Liver (tissue), 3 donors: ENCODE results near the gene SPSB1.

Experiments used
- HNF4A ChIP-seq, 2 donors: conservative IDR thresholded peaks; 2 replicates each; pipeline ENCODE4 v1.6.1; 2016; ENCODE audit warnings: antibody characterized with exemption in 2 of 2, mild to moderate bottlenecking in 2 of 2
- JUND ChIP-seq, 2 donors: IDR thresholded peaks; 2 replicates each; pipeline ENCODE4 v1.6.1; 2016; ENCODE audit warnings: antibody characterized with exemption in 2 of 2
- RXRA ChIP-seq, 2 donors: IDR thresholded peaks; 2 replicates each; pipeline ENCODE4 v1.6.1; 2017 to 2018; ENCODE audit warnings: antibody characterized with exemption in 2 of 2, mild to moderate bottlenecking in 1 of 2
- SP1 ChIP-seq: IDR thresholded peaks from 2 replicates; pipeline ENCODE4 v1.6.1; 2018; ENCODE audit warnings: antibody characterized with exemption, mild to moderate bottlenecking
- TAF1 ChIP-seq: conservative IDR thresholded peaks from 2 replicates; pipeline ENCODE4 v1.6.1; 2016; ENCODE audit warnings: antibody characterized with exemption, mild to moderate bottlenecking
- ZBTB33 ChIP-seq: IDR thresholded peaks from 2 replicates; pipeline ENCODE4 v1.6.1; 2016; ENCODE audit warnings: antibody characterized with exemption
- TF ChIP-seq, protein P1 (sequence below): fragments of 150-350 bp; IDR thresholded peaks from 2 replicates; pipeline ENCODE4 v1.5.1; 2017; ENCODE audit warnings: improper control_type of control experiment, low read depth, low read length; ENCODE audit not compliant: missing input control
- TF ChIP-seq, protein P2 (sequence below): IDR thresholded peaks from 2 replicates; pipeline ENCODE4 v1.6.1; 2016; ENCODE audit warnings: antibody characterized with exemption
- TF ChIP-seq, protein P3 (sequence below): IDR thresholded peaks from 2 replicates; pipeline ENCODE4 v1.6.1; 2016; ENCODE audit warnings: antibody characterized with exemption
- TF ChIP-seq, protein P4 (sequence below): IDR thresholded peaks from 2 replicates; pipeline ENCODE4 v1.6.1; 2016; ENCODE audit warnings: antibody characterized with exemption, mild to moderate bottlenecking
- donor health status: healthy.
- donor health status: healthy.

- TF ChIP-seq SP1, result no peak
- TF ChIP-seq, protein P1, sequence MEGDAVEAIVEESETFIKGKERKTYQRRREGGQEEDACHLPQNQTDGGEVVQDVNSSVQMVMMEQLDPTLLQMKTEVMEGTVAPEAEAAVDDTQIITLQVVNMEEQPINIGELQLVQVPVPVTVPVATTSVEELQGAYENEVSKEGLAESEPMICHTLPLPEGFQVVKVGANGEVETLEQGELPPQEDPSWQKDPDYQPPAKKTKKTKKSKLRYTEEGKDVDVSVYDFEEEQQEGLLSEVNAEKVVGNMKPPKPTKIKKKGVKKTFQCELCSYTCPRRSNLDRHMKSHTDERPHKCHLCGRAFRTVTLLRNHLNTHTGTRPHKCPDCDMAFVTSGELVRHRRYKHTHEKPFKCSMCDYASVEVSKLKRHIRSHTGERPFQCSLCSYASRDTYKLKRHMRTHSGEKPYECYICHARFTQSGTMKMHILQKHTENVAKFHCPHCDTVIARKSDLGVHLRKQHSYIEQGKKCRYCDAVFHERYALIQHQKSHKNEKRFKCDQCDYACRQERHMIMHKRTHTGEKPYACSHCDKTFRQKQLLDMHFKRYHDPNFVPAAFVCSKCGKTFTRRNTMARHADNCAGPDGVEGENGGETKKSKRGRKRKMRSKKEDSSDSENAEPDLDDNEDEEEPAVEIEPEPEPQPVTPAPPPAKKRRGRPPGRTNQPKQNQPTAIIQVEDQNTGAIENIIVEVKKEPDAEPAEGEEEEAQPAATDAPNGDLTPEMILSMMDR, result no peak
- TF ChIP-seq, protein P2, sequence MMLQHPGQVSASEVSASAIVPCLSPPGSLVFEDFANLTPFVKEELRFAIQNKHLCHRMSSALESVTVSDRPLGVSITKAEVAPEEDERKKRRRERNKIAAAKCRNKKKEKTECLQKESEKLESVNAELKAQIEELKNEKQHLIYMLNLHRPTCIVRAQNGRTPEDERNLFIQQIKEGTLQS, result no peak
- no peak for TF ChIP-seq ZBTB33
- TF ChIP-seq TAF1, result no peak
- TF ChIP-seq, protein P3, sequence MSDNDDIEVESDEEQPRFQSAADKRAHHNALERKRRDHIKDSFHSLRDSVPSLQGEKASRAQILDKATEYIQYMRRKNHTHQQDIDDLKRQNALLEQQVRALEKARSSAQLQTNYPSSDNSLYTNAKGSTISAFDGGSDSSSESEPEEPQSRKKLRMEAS, result no peak
- no peak for TF ChIP-seq HNF4A (conservative IDR thresholded peaks at IDR 0.05)
- TF ChIP-seq RXRA (IDR thresholded peaks at IDR 0.05), result no peak
- TF ChIP-seq, protein P4, sequence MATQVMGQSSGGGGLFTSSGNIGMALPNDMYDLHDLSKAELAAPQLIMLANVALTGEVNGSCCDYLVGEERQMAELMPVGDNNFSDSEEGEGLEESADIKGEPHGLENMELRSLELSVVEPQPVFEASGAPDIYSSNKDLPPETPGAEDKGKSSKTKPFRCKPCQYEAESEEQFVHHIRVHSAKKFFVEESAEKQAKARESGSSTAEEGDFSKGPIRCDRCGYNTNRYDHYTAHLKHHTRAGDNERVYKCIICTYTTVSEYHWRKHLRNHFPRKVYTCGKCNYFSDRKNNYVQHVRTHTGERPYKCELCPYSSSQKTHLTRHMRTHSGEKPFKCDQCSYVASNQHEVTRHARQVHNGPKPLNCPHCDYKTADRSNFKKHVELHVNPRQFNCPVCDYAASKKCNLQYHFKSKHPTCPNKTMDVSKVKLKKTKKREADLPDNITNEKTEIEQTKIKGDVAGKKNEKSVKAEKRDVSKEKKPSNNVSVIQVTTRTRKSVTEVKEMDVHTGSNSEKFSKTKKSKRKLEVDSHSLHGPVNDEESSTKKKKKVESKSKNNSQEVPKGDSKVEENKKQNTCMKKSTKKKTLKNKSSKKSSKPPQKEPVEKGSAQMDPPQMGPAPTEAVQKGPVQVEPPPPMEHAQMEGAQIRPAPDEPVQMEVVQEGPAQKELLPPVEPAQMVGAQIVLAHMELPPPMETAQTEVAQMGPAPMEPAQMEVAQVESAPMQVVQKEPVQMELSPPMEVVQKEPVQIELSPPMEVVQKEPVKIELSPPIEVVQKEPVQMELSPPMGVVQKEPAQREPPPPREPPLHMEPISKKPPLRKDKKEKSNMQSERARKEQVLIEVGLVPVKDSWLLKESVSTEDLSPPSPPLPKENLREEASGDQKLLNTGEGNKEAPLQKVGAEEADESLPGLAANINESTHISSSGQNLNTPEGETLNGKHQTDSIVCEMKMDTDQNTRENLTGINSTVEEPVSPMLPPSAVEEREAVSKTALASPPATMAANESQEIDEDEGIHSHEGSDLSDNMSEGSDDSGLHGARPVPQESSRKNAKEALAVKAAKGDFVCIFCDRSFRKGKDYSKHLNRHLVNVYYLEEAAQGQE, result no peak
- TF ChIP-seq JUND (IDR thresholded peaks at IDR 0.05), result no peak
Observed at GRCh38 chr1:9269078-9269501, 23.6 kb upstream of the SPSB1 start.
